ENCODE measurements around the gene L3MBTL2. TPM values are rescaled to one million over a fixed set of nuclear protein-coding genes. Genes with fewer than 3 reads are reported as not detected.

Gene L3MBTL2
- total and polyA plus RNA-seq, 9 of the 15 experiments (the other 6 are each of a cell fraction or from before 2014, with no cell fraction given), result 10.3 to 23.1 (median 18.6) TPM

GRCh38 chr22:41180926-41181325 lies 24.2 kb upstream of the L3MBTL2 start:
- no peak overlapping the region for H3K9ac ChIP-seq (ENCODE audit: insufficient read depth in 1 of 2, low read depth in 2 of 2, low read length in 2 of 2)
- no peak overlapping the region for H2AFZ ChIP-seq (ENCODE audit: low read depth, low read length)
- ChIA-PET CTCF (ENCODE audit: low intra/inter-chr PET ratio) (no interaction called here), POLR2A (interaction anchor here (0.6 to 1.7 kb wide), 4 partner anchors 9 to 35 kb away, joined by 3 to 4 read pairs (median 3); no protein-coding TSS in a partner anchor)
- H3K27me3 ChIP-seq (ENCODE audit: control insufficient read depth in 2 of 2, insufficient read depth in 2 of 2, low read length in 2 of 2), result no peaks in the 10 kb centered on the region
- peaks cover 36% of the 10 kb centered on the region; the same call in 2 of the 3 replicates for H3K36me3 ChIP-seq (ENCODE audit: control insufficient read depth, insufficient read depth, low read length)
- FAIRE-seq (no peak), ATAC-seq (no peak; the same call in 2 of the 3 replicates), DNase-seq (ENCODE audit: extremely low read depth in 1 of 4, low spot score in 3 of 4) (no peak)
- no peaks in the 10 kb centered on the region for H3K9me1 ChIP-seq (ENCODE audit: control insufficient read depth, insufficient read depth, low read length)
- H4K20me1 ChIP-seq (replicated peaks; ENCODE audit: control insufficient read depth, insufficient read depth, low read length), result peaks cover 5% of the 10 kb centered on the region; the same call in 1 of the 2 replicates
- no peak overlapping the region for H3K4me2 ChIP-seq (ENCODE audit: insufficient read depth, low read length)
- H3K9me3 ChIP-seq (replicated peaks; ENCODE audit: control insufficient read depth, insufficient read depth, low read depth, low read length), result no peaks in the 10 kb centered on the region
- no peak overlapping the region for H3K4me3 ChIP-seq
- no peaks in the 10 kb centered on the region; a peak in 1 of 5 replicates for H3K4me1 ChIP-seq (replicated peaks in 1 of 2; ENCODE audit: control insufficient read depth in 2 of 2, insufficient read depth in 2 of 2, low read length in 2 of 2)
- no TSS peak for BruUV-seq (replicated peaks)
- intact Hi-C loops (cut with micrococcal nuclease) (no loop called here), in situ Hi-C loops (cut with MboI) (no loop called here)
- TF ChIP-seq, protein P1, sequence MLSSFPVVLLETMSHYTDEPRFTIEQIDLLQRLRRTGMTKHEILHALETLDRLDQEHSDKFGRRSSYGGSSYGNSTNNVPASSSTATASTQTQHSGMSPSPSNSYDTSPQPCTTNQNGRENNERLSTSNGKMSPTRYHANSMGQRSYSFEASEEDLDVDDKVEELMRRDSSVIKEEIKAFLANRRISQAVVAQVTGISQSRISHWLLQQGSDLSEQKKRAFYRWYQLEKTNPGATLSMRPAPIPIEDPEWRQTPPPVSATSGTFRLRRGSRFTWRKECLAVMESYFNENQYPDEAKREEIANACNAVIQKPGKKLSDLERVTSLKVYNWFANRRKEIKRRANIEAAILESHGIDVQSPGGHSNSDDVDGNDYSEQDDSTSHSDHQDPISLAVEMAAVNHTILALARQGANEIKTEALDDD (IDR thresholded peaks at IDR 0.05), result no peak
- TF ChIP-seq DEAF1 (CRISPR knock-in tag; IDR thresholded peaks at IDR 0.05), result no peak
- TF ChIP-seq HSF4 (CRISPR knock-in tag; IDR thresholded peaks at IDR 0.05; ENCODE audit: borderline replicate concordance), result no peak
- TF ChIP-seq SAFB2 (IDR thresholded peaks at IDR 0.05; ENCODE audit: borderline replicate concordance, low read depth, low read length, severe bottlenecking), result no peak
- TF ChIP-seq NFRKB (IDR thresholded peaks at IDR 0.05; ENCODE audit: low read depth), result no peak
- no peak for TF ChIP-seq E2F8 (IDR thresholded peaks at IDR 0.05; ENCODE audit: low read depth, partially characterized antibody)
- 63% methylated on average over 2 of the region's 3 CpGs for WGBS (ENCODE audit: insufficient coverage, low coverage, missing lambda C conversion rate)
- H3K27ac ChIP-seq (ENCODE audit: extremely low read depth, low read depth, low read length), result no peak overlapping the region
- no peaks in the 10 kb centered on the region; the same call in 2 of the 3 replicates for H3K79me2 ChIP-seq (ENCODE audit: control insufficient read depth, insufficient read depth, low read length)

Data from K562 (cell line).